Heart left ventricle (tissue), 16 donors: Measurements from ENCODE around the gene FRS2. TPM values are rescaled to one million over a fixed set of nuclear protein-coding genes. Genes with fewer than 3 reads are reported as not detected.

ENCODE experiments used
- ATAC-seq, 4 donors: fragments of 200-7000 bp; cut with Tn5 transposase; one replicate each; pipeline ENCODE4 v1.9.1; 2020 to 2022; ENCODE audit warnings: moderate library complexity in 4 of 4, mild to moderate bottlenecking in 3 of 4, moderate number of reproducible peaks in 1 of 4
- DNase-seq, 5 donors: peaks; one replicate each; pipeline ENCODE4 v3.0.0-alpha.2; 2020
- H3K27ac ChIP-seq, 12 donors: fragments of 200-600 bp; sonication (generic) in 4 of 12; one replicate each; pipeline versions ENCODE4 v1.5.0 to v1.8.0; 2016 to 2022; ENCODE audit warnings: mild to moderate bottlenecking in 2 of 12
- H3K27me3 ChIP-seq, 9 donors: fragments of 200-600 bp; sonication (generic) in 2 of 9; one replicate each; pipeline versions ENCODE4 v1.5.1 to v1.8.0; 2016 to 2022; ENCODE audit warnings: mild to moderate bottlenecking in 3 of 9
- H3K36me3 ChIP-seq, 9 donors: fragments of 200-600 bp; sonication (generic) in 2 of 9; one replicate each; pipeline versions ENCODE4 v1.5.0 to v1.8.0; 2018 to 2022; ENCODE audit warnings: mild to moderate bottlenecking in 2 of 9
- H3K4me1 ChIP-seq, 12 donors: fragments of 200-600 bp; sonication (generic) in 4 of 12; one replicate each; pipeline versions ENCODE4 v1.5.0 to v1.8.0; 2016 to 2022; ENCODE audit warnings: mild to moderate bottlenecking in 3 of 12
- H3K4me3 ChIP-seq, 12 donors: fragments of 200-600 bp; sonication (generic) in 4 of 12; one replicate each; pipeline versions ENCODE4 v1.5.0 to v1.8.0; 2017 to 2022; ENCODE audit warnings: mild to moderate bottlenecking in 9 of 12, moderate library complexity in 4 of 12
- H3K9me3 ChIP-seq, 12 donors: fragments of 200-600 bp; sonication (generic) in 4 of 12; one replicate each; pipeline versions ENCODE4 v1.5.0 to v1.8.0; 2016 to 2022; ENCODE audit warnings: mild to moderate bottlenecking in 1 of 12
- POLR2A ChIP-seq, 2 donors: fragments of 450-650 bp; IDR thresholded peaks; one replicate each; pipeline ENCODE4 v1.6.1; 2017; ENCODE audit warnings: antibody characterized with exemption in 2 of 2, mild to moderate bottlenecking in 2 of 2, moderate library complexity in 2 of 2
- WGBS, 4 donors: extraction: QIAGEN DNeasy Blood & Tissue Kit in 2 of 4; methylation state at CpG; one replicate each; pipeline versions ENCODE4 v1.1.5 to v1.1.7; 2013 to 2018; 5-methylcytosine and 5-hydroxymethylcytosine counted together
- intact Hi-C, 10 donors: fragments of 100-400 bp; cut with DNase I; formaldehyde crosslinking; loops; one replicate each; pipeline versions ENCODE4 v1.11.1 to v1.14.2; 2022
- polyA plus RNA-seq, 2 donors: library from polyadenylated mRNA; stranded (reverse); fragments of 200-250 nt; gene quantifications; one replicate each; pipeline ENCODE4 v1.2.3, GENCODE V29; 2013
- total RNA-seq, 9 donors: library from RNA; depleted of rRNA in 2 of 9; stranded (reverse); fragments of >200 nt in 2 of 9; fragmentation: NEBNext Ultra II Directional in 3 of 9; extraction: Animal tissue kit (Norgen Biotek cat#: 25700) in 3 of 9; gene quantifications; one replicate each; pipeline versions ENCODE4 v1.1.0 to v1.2.4, GENCODE V29; 2016 to 2023
- TF ChIP-seq, protein P1 (sequence below), 12 donors: fragments of 200-600 bp; sonication (generic) in 4 of 12; IDR thresholded peaks; one replicate each; pipeline versions ENCODE4 v1.5.0 to v1.8.0; 2018 to 2022; ENCODE audit warnings: antibody characterized with exemption in 12 of 12, mild to moderate bottlenecking in 5 of 12
- donor health status: ischemic (EF 13 %, LVEDD 7.1; RV severe dilation, severe dysfunction).
- donor health status: healthy with polysubstance abuse.
- donor health status: DM: no; HTN: yes; CAD: no.
- donor health status: DM: no; HTN: no; CAD: no.
- donor health status: ischemic (EF 25% LVEDD 6.9; RV normal size, moderate dysfunction).
- donor health status: ischemic (EF 25% LVEDD 5.7; RV mildly dilated, moderate dysfunction).
- donor health status: healthy.
- donor health status: DM: yes; HTN: yes; CAD: no.
- donor health status: ischemic (EF 35%, LVEDD 5.7; RV mildly dilated, moderate dysfunction).
- donor health status: nonischemic (EF 11% LVEDD 7.7; RV severe dilation, severe dysfunction).
- donor health status: DM: yes; HTN: yes; CAD: no.
- donor health status: PGD.
- donor health status: ischemic (EF 29% LVEDD 5.4; RV normal size, mild dysfunction).
- donor health status: nonischemic (EF 23%, LVEDD 6.1; RV moderate dilation, normal function).

FRS2 gene
- total and polyA plus RNA-seq, 11 donors, result 2.6 to 33.9 (median 20.3) TPM

DNA sequence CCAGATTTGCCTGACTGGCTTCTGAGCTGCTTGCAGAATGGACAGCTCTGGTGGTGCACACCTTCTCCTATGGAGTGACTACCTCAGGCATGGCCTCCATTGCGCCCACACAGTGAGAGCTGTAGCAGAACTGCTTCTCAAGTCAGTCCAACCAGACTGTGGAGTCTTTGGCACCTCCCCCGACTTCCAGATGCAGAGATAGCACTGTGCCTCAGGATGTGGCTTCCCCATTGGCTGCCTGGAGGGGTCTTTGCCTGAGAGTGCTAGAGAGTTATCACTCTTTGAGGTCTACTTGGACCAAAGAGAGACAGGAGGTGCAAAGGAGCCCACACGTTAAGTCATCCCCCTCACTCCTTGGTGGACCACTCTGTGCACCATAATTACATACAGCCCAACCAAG is 44.8 kb upstream of the FRS2 start:
- WGBS, 4 donors, result 88 to 93% (median 91%) methylated on average over 3 of the region's 3 CpGs
- Histone ChIP-seq H3K27ac (no peak overlapping the region), H3K9me3 (no peaks in the 10 kb centered on the region), H3K4me3 (no peak overlapping the region), H3K4me1 (peaks cover 0 to 2% (median 0%) of the 10 kb centered on the region in 12 donors), H3K36me3 (no peaks in the 10 kb centered on the region), H3K27me3 (no peaks in the 10 kb centered on the region)
- no peak for DNase-seq
- intact Hi-C loops, result no loop called here
- TF ChIP-seq POLR2A (IDR thresholded peaks at IDR 0.05), result no peak
- TF ChIP-seq, protein P1, sequence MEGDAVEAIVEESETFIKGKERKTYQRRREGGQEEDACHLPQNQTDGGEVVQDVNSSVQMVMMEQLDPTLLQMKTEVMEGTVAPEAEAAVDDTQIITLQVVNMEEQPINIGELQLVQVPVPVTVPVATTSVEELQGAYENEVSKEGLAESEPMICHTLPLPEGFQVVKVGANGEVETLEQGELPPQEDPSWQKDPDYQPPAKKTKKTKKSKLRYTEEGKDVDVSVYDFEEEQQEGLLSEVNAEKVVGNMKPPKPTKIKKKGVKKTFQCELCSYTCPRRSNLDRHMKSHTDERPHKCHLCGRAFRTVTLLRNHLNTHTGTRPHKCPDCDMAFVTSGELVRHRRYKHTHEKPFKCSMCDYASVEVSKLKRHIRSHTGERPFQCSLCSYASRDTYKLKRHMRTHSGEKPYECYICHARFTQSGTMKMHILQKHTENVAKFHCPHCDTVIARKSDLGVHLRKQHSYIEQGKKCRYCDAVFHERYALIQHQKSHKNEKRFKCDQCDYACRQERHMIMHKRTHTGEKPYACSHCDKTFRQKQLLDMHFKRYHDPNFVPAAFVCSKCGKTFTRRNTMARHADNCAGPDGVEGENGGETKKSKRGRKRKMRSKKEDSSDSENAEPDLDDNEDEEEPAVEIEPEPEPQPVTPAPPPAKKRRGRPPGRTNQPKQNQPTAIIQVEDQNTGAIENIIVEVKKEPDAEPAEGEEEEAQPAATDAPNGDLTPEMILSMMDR (IDR thresholded peaks at IDR 0.05), result no peak
- ATAC-seq, result no peak

DNA sequence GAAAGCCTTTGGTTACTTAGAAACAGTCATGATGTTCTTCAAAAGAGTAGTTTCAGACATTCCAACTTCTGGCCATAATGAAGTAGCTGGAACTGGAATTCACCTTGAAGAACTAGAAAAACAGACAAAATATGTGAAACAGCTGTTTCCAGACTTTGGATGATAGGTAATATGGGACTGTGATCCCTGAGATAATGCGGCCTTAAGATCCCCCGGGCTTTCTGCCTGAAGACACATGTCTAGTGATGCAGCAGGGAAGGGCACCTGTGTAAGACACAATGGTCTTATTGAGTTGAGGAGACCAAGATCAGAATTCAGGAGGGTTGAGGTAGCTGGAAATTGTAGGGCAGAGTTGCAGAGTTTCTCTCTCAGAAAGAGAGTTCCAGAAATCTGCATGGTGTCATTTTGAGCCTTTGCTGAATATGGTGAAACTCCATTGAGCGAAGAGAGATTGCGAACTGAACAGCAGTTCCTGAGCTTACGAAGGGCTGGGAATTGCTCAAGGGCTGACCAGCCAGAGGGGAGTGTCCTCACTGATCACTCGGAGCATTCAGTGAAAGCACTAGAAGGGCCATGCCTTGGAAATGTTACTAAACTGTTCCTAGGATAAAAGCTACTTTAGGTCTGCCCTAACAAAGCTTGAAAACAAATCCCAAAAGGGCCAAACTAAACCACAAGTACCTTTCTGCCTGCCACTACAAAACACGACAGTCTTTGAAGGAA is 41.7 kb upstream of the FRS2 start:
- Histone ChIP-seq H3K4me3 (no peak overlapping the region), H3K27me3 (no peaks in the 10 kb centered on the region), H3K9me3 (no peaks in the 10 kb centered on the region), H3K27ac (no peak overlapping the region), H3K36me3 (no peaks in the 10 kb centered on the region), H3K4me1 (peaks cover 0 to 20% (median 4%) of the 10 kb centered on the region in 12 donors)
- intact Hi-C loops, result no loop called here
- ATAC-seq (no peak), DNase-seq (no peak)
- TF ChIP-seq POLR2A (IDR thresholded peaks at IDR 0.05), result no peak
- TF ChIP-seq, protein P1 (IDR thresholded peaks at IDR 0.05), result no peak
- WGBS, 4 donors, result 87 to 92% (median 91%) methylated on average over 7 of the region's 7 CpGs

DNA sequence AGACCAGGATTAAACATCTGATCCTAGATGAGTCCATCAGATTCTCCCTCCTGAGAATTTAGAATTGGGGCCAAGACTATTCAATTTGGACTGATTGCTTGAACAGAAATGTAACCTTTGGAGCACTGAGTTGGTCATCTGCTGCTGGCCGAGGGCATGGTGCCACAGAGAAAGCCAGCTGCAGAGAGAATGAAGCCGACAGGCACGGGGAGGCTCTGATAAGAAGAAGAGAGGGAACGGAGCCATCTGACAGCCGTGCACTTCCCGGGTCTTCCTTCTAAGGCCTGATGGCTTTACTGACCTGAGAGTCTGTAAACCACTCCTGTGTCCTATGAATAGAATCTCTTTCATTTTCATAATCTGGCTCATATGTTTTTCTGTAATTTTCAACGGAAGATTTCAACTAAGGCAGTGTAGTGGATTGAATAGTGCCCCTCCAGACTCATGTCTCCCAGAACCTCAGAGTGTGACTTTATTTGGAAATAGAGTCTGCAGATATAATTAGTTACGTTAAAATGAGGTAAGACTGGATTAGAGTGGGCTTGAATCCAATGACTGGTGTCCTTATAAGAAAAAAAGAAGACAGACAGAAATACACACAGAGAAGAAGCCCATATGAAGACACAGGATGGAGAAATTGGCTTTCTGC is 39.1 kb upstream of the FRS2 start:
- peak in 4 of 5 donors; percentile 47 to 67 (median 58) for DNase-seq
- no peak for TF ChIP-seq POLR2A (IDR thresholded peaks at IDR 0.05)
- TF ChIP-seq, protein P1 (IDR thresholded peaks at IDR 0.05), result no peak
- peaks cover 0 to 22% (median 4%) of the 10 kb centered on the region in 12 donors for H3K4me1 ChIP-seq
- 32 to 46% (median 40%) methylated on average over 8 of the region's 8 CpGs for WGBS, 4 donors
- intact Hi-C loops, result loop anchor here in 2 of 10 donors (5.0 kb wide), 2 partner anchors 36 to 41 kb away; partner anchors contain the start of gene FRS2 (in 1 of the 2)
- H3K9me3 ChIP-seq, result no peaks in the 10 kb centered on the region
- no peaks in the 10 kb centered on the region for H3K36me3 ChIP-seq
- no peak overlapping the region for H3K4me3 ChIP-seq
- ATAC-seq, result peak; percentile 54 to 90 (median 86)
- H3K27ac ChIP-seq, result peak overlapping the region; percentile 25 to 85 (median 68)
- H3K27me3 ChIP-seq, result no peaks in the 10 kb centered on the region

DNA sequence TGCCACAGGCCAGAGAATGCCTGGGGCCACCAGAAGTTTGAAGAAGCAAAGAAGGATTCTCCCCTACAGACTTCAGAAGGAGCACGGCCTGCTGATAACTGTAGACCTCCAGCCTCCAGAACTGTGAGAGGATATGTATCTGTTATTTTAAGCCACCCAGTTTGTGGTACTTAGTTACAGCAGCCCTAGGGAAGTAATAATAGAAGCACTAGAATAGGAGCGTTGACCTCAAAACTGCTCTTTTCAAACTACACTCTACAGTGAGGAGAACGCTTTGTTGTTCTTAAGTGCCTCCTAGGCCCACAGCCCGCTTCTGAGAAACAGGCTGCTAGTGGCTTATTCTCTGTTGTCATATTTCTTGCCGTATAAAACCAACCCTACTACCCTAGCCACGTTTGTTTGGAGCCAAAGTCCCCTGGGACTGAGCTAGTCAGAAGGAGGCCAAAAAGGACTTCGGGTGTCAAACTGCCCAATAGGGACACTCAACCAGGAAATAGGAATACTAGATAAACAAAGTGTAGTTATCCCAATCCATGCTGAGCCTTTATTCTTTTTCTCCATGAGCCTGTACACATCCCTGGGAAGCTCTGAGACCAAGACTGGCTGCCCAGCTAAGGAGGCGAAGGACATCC is 38.5 kb upstream of the FRS2 start:
- no peak overlapping the region for H3K4me3 ChIP-seq
- intact Hi-C loops, result loop anchor here in 2 of 10 donors (5.0 kb wide), 2 partner anchors 36 to 41 kb away; partner anchors contain the start of gene FRS2 (in 1 of the 2)
- DNase-seq (no peak), ATAC-seq (peak; percentile 62 to 95 (median 80))
- no peaks in the 10 kb centered on the region for H3K9me3 ChIP-seq
- no peaks in the 10 kb centered on the region for H3K27me3 ChIP-seq
- peaks cover 0 to 23% (median 4%) of the 10 kb centered on the region in 12 donors for H3K4me1 ChIP-seq
- peak overlapping the region; percentile 25 to 85 (median 68) for H3K27ac ChIP-seq
- no peaks in the 10 kb centered on the region for H3K36me3 ChIP-seq
- 38 to 57% (median 50%) methylated on average over 8 of the region's 8 CpGs for whole genome bisulfite sequencing, 4 donors
- TF ChIP-seq, protein P1 (IDR thresholded peaks at IDR 0.05), result no peak
- no peak for TF ChIP-seq POLR2A (IDR thresholded peaks at IDR 0.05)
